GM19238 (cell line): Measurements from ENCODE around the gene PTBP3.
"Not testable (repeated sequence)": the region's sequence is repeated elsewhere in the genome, so short reads cannot be mapped to it uniquely, and the experiment has no call there.

Source experiments
- DNase-seq: peaks from one replicate; pipeline ENCODE4 v3.0.0; 2011; ENCODE audit warnings: low spot score; ENCODE audit not compliant: insufficient read length

Gene PTBP3

DNA sequence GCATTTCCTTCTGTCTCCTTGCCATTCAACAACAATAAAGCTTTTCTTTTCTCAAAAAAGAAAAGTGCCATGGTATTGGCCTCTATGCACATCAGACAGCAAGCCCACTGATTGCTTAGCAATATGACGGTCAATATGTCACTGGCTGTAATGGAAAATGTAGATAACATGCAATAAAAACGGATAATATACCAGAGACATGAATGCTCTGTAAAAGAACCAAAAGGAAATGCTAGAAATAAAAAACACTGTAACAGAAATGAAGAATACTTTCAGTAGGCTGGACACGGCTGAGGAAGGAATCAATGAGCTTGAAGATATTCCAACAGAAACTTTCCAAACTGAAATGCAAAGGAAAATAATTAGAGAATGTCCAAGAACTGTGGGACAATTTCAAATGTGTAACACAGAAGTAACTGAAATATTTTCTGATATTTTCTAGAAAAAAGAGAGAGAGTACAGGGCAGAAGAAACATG is 10.0 kb downstream of the PTBP3 start:
- no peak for DNase-seq

GRCh38 chr9:112322701-112323377 is 10.6 kb downstream of the PTBP3 start:
- DNase-seq, result no peak

- no peak for DNase-seq
These were observed 17.0 kb downstream of the PTBP3 start for GRCh38 chr9:112316258-112316943.

GRCh38 chr9:112315331-112316257 is 17.8 kb downstream of the PTBP3 start:
- no peak for DNase-seq

- DNase-seq, result no peak
These were observed 21.3 kb downstream of the PTBP3 start for GRCh38 chr9:112312139-112312538.

GRCh38 chr9:112311497-112311896 is 21.9 kb downstream of the PTBP3 start:
- no peak for DNase-seq

DNA sequence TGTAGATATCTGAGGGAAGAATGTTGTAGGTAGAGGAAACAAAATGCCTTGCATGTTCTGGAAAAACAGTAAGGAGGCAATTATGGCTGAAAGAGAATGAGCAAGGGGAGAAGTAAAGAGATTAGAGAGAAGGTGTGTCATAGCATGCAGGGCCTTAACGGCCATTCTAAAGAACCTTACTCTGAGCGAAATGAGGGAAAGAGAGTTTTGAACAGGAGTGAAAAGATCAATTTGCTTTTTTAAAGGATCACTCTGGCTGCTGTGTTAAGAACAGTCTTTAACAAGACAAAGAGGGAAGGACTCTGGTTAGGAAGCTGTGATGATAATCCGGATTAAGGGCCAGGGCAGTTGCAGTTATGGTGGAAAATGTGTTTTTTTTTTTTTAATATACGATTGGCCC is 22.6 kb downstream of the PTBP3 start:
- DNase-seq, result no peak

GRCh38 chr9:112308588-112308987 is 24.8 kb downstream of the PTBP3 start:
- DNase-seq, result no peak

DNA sequence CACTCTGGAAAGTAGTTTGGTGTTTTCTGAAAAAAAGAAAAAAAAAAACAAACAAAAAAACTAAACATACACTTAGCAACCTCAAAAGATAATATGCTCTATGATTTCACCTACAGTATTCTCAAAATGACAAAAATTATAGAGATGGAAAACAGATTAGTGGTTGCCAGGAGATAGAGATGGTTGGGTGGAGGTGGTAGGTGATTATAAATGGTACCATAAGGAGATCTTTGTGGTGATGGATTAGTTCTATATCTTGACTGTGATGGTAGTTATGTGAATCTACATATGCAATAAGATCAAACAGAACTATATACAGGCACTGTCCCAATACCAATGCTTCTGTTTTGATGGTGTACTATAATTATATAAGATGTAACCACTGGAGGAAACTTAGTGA is 32.0 kb downstream of the PTBP3 start:
- DNase-seq, result no peak

DNA sequence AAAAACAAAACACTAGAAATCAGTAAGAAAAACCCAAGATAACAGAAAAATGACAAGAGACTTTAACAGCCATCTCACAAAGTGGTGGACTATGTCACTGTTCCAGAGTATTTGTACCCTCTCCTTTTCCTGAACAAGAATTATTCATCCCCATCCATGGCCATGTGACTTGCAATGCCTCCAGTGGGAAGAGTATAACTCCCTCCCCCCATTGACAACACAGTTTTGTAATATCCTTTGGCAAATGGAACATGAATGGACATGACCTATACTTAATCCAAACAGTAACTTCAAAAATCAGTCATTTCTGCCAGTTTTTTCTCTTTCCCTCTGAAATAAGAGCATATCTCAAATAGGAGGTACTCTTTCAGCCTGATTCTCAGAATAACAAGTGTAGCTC is 33.9 kb downstream of the PTBP3 start:
- DNase-seq, result no peak

GRCh38 chr9:112296929-112297328 is 36.5 kb downstream of the PTBP3 start:
- no peak for DNase-seq

- no peak for DNase-seq
These were observed 38.2 kb downstream of the PTBP3 start for GRCh38 chr9:112295174-112295573.

DNA sequence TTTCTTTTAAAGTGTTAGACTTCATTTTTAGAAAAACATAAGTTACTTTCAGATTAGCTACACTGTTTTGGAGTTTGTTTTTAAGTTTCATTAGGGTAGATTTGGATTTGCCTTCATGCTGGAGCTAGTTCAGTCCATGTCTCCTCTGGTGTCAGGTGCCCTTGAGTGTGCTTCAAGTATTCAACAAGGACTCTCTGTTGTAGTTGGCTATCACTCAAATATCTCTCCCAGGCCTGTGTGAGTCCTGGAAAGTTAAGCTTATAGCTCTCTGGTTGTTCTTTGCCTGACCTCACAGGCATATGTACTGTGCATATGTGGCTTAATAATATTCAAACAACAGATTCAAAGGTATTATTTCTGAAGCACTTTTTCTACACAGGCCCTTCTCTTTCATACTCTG is 45.4 kb downstream of the PTBP3 start:
- no peak for DNase-seq

DNA sequence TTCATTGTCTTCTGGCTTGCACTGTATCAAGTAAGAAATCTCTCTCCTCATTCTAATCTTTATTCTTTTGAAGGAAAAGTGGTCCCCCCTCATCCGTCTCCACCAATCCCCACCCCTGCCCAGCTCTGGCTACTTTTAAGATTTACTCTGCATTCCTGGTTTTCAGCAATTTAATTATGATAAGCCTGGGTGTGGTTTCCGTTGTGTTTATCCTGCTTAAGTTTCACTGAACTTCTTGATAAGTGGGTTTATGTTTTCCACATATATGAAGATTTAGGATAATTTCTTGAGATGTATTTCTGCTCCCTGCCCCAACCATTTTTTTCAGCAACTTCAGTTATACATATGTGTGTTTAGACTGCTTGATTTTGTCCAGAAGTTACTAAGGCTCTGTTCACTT is 46.5 kb downstream of the PTBP3 start:
- DNase-seq, result no peak

DNA sequence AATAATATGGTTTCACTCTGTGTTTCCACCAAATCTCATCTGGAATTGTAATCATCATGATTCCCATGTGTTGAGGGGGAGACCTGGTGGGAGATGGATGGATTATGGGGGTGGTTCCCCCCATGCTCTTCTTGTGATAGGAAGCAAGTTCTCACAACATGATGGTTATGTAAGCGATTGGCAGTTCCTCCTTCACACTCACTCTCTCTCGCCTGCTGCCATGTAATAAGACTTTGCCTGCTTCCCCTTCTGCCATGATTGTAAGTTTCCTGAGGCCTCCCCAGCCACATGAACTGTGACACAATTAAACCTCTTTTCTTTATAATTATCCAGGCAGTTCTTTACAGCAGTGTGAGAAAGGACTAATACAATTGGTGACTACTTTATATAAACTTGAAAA is 48.4 kb downstream of the PTBP3 start:
- DNase-seq, result no peak

DNA sequence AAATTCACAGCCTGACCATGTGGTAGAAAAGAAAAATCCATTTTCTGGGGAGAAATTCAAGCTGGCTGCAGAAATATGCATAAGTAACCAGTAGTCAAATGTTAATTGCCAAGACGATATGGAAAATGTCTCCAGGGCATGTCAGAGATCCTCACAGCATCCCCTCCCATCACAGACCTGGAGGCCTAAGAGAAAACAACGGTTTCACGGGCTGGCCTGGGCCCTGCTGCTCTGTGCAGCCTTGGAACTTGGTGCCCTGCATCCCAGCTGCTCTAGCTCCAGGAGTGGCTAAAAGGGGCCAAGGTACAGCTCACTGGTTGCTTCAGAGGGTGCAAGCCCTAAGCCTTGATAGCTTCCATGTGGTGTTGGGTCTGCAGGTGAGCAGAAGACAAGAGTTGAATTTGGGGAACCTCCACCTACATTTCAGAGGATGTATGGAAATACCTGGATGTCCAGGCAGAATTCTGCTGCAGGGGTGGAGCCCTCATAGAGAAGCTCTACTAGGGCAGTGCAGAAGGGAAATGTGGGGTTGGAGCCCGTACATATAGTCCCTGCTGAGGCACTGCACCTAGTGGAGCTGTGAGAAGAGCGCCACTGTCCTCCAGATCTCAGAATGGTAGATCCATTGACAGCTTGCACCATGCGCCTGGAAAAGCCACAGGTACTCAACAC is 49.7 kb downstream of the PTBP3 start:
- DNase-seq, result no peak

- DNase-seq, result not testable (repeated sequence)
These were observed 50.6 kb downstream of the PTBP3 start for GRCh38 chr9:112282841-112283240.

- DNase-seq, result no peak
These were observed 52.5 kb downstream of the PTBP3 start for GRCh38 chr9:112280904-112281303.

- DNase-seq, result no peak
These were observed 53.9 kb downstream of the PTBP3 start for GRCh38 chr9:112279501-112279900.

GRCh38 chr9:112278152-112278551 is 55.3 kb downstream of the PTBP3 start:
- no peak for DNase-seq

DNA sequence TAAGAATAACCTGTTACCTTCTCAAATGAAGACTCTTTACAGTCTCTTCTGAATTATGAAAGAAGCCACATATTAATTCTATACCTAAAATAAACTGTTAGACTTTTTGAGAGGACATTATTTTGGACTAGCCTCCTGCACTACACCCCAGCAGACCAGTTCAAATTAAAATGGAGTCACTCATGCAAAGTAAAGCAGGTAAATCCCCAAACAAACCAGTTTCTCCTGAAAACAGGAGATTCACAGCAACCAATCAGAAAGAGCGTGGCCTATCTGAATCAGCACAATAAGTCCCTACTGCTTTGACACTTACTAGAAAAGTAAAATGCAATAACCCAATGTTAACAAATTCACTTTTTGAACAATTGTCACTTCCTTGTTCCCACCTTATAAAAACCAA is 58.8 kb downstream of the PTBP3 start:
- no peak for DNase-seq
